Uterus (tissue), 4 donors: ENCODE results near the gene ASNS. TPM values are rescaled to one million over a fixed set of nuclear protein-coding genes. Genes with fewer than 3 reads are reported as not detected.

Experiments used
- DNase-seq, 2 donors: peaks; one replicate each; pipeline ENCODE4 v3.0.0-alpha.2; 2019 to 2020
- H3K27ac ChIP-seq, 2 donors: fragments of 200-600 bp; sonication (generic); 1 replicate in 1 of 2; 2 replicates in 1 of 2; pipeline ENCODE4 v1.5.1; 2016 to 2018
- H3K27me3 ChIP-seq, 2 donors: fragments of 200-600 bp; sonication (generic); one replicate each; pipeline ENCODE4 v1.5.1; 2018 to 2019; ENCODE audit warnings: control low read depth in 1 of 2
- H3K36me3 ChIP-seq, 2 donors: fragments of 200-600 bp; sonication (generic); one replicate each; pipeline ENCODE4 v1.5.1; 2019; ENCODE audit warnings: control low read depth in 1 of 2
- H3K4me1 ChIP-seq, 2 donors: fragments of 200-600 bp; sonication (generic); one replicate each; pipeline ENCODE4 v1.5.1; 2018 to 2019; ENCODE audit warnings: control low read depth in 1 of 2
- H3K4me3 ChIP-seq, 2 donors: fragments of 200-600 bp; sonication (generic); 1 replicate in 1 of 2; 2 replicates in 1 of 2; pipeline ENCODE4 v1.5.1; 2018 to 2019; ENCODE audit warnings: mild to moderate bottlenecking in 1 of 2
- H3K9me3 ChIP-seq, 2 donors: fragments of 200-600 bp; sonication (generic); one replicate each; pipeline ENCODE4 v1.5.1; 2019; ENCODE audit warnings: control low read depth in 1 of 2
- CTCF ChIP-seq, 4 experiments: fragments of 200-600 bp in 2 of 4; fragments of 450-650 bp in 2 of 4; sonication (generic) in 2 of 4; IDR thresholded peaks; one replicate each; pipeline ENCODE4 v1.5.1; 2016 to 2019; ENCODE audit warnings: antibody characterized with exemption in 4 of 4, mild to moderate bottlenecking in 2 of 4, moderate library complexity in 1 of 4
- POLR2A ChIP-seq, 2 donors: fragments of 450-650 bp; IDR thresholded peaks; one replicate each; pipeline ENCODE4 v1.6.1; 2016; ENCODE audit warnings: antibody characterized with exemption in 2 of 2, mild to moderate bottlenecking in 1 of 2, moderate library complexity in 1 of 2
- intact Hi-C: fragments of 100-400 bp; cut with DNase I; formaldehyde crosslinking; loops from one replicate; pipeline ENCODE4 v1.15.1; 2023; ENCODE audit warnings: low total_unique reads
- small RNA-seq: library from RNA; depleted of rRNA; stranded (forward); fragments of <200 nt; gene quantifications from one replicate; pipeline ENCODE3, GENCODE V24; 2016
- total RNA-seq, 4 donors: library from RNA; depleted of rRNA in 3 of 4; stranded (reverse); fragments of >200 nt in 3 of 4; gene quantifications; one replicate each; pipeline versions ENCODE4 v1.1.0 to v1.2.4, GENCODE V29; 2014 to 2023
- donor health status: DM: yes; HTN: yes; CAD: no.

The ASNS gene
- total RNA-seq, 4 donors from 2014 or later: 10.9 to 20.3 (median 16.7) TPM; not detected in 1

GRCh38 chr7:97842006-97842405 lies 30.2 kb downstream of the ASNS start:
- TF ChIP-seq CTCF (IDR thresholded peaks at IDR 0.05) (no peak), POLR2A (IDR thresholded peaks at IDR 0.05) (no peak)
- no peaks in the 10 kb centered on the region for H3K9me3 ChIP-seq
- peak in 1 of 2 donors; percentile 14 for DNase-seq

GRCh38 chr7:97835296-97836138 lies 36.7 kb downstream of the ASNS start:
- Histone ChIP-seq H3K27me3 (peaks cover 0 to 6% of the 10 kb centered on the region in 2 donors), H3K27ac (no peak overlapping the region), H3K4me1 (no peaks in the 10 kb centered on the region), H3K36me3 (no peaks in the 10 kb centered on the region), H3K4me3 (no peak overlapping the region), H3K9me3 (no peaks in the 10 kb centered on the region)
- intact Hi-C loops: no loop called here
- peak; percentile 26 to 29 for DNase-seq
- TF ChIP-seq CTCF (IDR thresholded peaks at IDR 0.05) (peak in 3 of 4 experiments; percentile 40 to 52 (median 50)), POLR2A (IDR thresholded peaks at IDR 0.05) (no peak)

More at GRCh38 chr7:97842006-97842405, 30.2 kb downstream of the ASNS start:
- Histone ChIP-seq H3K4me1 (no peaks in the 10 kb centered on the region), H3K36me3 (no peaks in the 10 kb centered on the region), H3K27me3 (no peaks in the 10 kb centered on the region), H3K4me3 (no peak overlapping the region), H3K27ac (no peak overlapping the region)
- intact Hi-C loops: no loop called here

- no peak for TF ChIP-seq POLR2A (IDR thresholded peaks at IDR 0.05)
- TF ChIP-seq CTCF (IDR thresholded peaks at IDR 0.05): no peak
- no peak for DNase-seq
Measured at GRCh38 chr7:97819161-97819560, 53.0 kb downstream of the ASNS start.

GRCh38 chr7:97818066-97818663 lies 54.0 kb downstream of the ASNS start:
- Histone ChIP-seq H3K36me3 (no peaks in the 10 kb centered on the region), H3K27me3 (no peaks in the 10 kb centered on the region), H3K9me3 (no peaks in the 10 kb centered on the region), H3K27ac (no peak overlapping the region), H3K4me3 (no peak overlapping the region), H3K4me1 (no peaks in the 10 kb centered on the region)
- intact Hi-C loops: no loop called here
- TF ChIP-seq POLR2A (IDR thresholded peaks at IDR 0.05) (no peak), CTCF (IDR thresholded peaks at IDR 0.05) (no peak)
- no peak for DNase-seq

More at GRCh38 chr7:97819161-97819560, 53.0 kb downstream of the ASNS start:
- no peaks in the 10 kb centered on the region for H3K36me3 ChIP-seq
- H3K27ac ChIP-seq: no peak overlapping the region
- no peaks in the 10 kb centered on the region for H3K27me3 ChIP-seq
- H3K4me3 ChIP-seq: no peak overlapping the region
- H3K4me1 ChIP-seq: no peaks in the 10 kb centered on the region
- intact Hi-C loops: no loop called here
- H3K9me3 ChIP-seq: no peaks in the 10 kb centered on the region

Small RNA genes lying within 50 kb of the gene (small RNA-seq; reads per million reads assigned to genes)
- gene AC005326.1 (not detected), gene AC079781.2 (not detected), gene SNRPCP9 (not detected)

Other genes with a start within 250 kb of the ASNS start
- gene TAC1, start 140.3 kb downstream of the ASNS start, total RNA-seq: 1 to 10 TPM in 2 of 4 donors, under 1 TPM in 1, not detected in 1; 0.61 to 3.8 (median 1.5) TPM
- not detected for gene OCM2, start 117.8 kb upstream of the ASNS start, total RNA-seq
- 10 to 100 TPM in 3 of 4 donors, 1 to 10 TPM in 1; 5.9 to 23.3 (median 14.8) TPM for gene LMTK2, start 234.5 kb upstream of the ASNS start, total RNA-seq